Activated CD4-positive, alpha-beta T cell treated with anti-CD3 and anti-CD28 coated beads for 4 hours (primary cell): ENCODE results near the gene FNIP2.

ENCODE experiments used
- DNase-seq, 2 donors: peaks; one replicate each; pipeline ENCODE4 v3.0.0-alpha.2; 2020

Gene FNIP2

GRCh38 chr4:158763462-158763861, 5.4 kb upstream of the FNIP2 start:
- DNase-seq, result no peak

- DNase-seq, result no peak
These were observed 2.3 kb upstream of the FNIP2 start for GRCh38 chr4:158766434-158767044.

GRCh38 chr4:158767451-158767850, 1.4 kb upstream of the FNIP2 start:
- no peak for DNase-seq

- DNase-seq, result peak; percentile 28
These were observed 522 bp downstream of the FNIP2 start for GRCh38 chr4:158769175-158769921.

GRCh38 chr4:158770671-158771070, 1.8 kb downstream of the FNIP2 start:
- DNase-seq, result no peak

GRCh38 chr4:158771776-158772175, 3.0 kb downstream of the FNIP2 start:
- no peak for DNase-seq

GRCh38 chr4:158775091-158775651, 6.3 kb downstream of the FNIP2 start:
- no peak for DNase-seq

GRCh38 chr4:158776106-158776505, 7.3 kb downstream of the FNIP2 start:
- DNase-seq, result no peak

- DNase-seq, result no peak
These were observed 8.8 kb downstream of the FNIP2 start for GRCh38 chr4:158777423-158778155.

GRCh38 chr4:158778156-158778711, 9.4 kb downstream of the FNIP2 start:
- DNase-seq, result no peak

GRCh38 chr4:158778712-158779111, 9.9 kb downstream of the FNIP2 start:
- DNase-seq, result no peak

- no peak for DNase-seq
These were observed 13.1 kb downstream of the FNIP2 start for GRCh38 chr4:158781963-158782362.

- no peak for DNase-seq
These were observed 13.9 kb downstream of the FNIP2 start for GRCh38 chr4:158782551-158783360.

GRCh38 chr4:158783785-158784184, 15.0 kb downstream of the FNIP2 start:
- DNase-seq, result no peak

GRCh38 chr4:158785718-158786117, 16.9 kb downstream of the FNIP2 start:
- DNase-seq, result no peak

- no peak for DNase-seq
These were observed 17.3 kb downstream of the FNIP2 start for GRCh38 chr4:158786121-158786601.

GRCh38 chr4:158786955-158787354, 18.1 kb downstream of the FNIP2 start:
- DNase-seq, result no peak

GRCh38 chr4:158787709-158788475, 19.1 kb downstream of the FNIP2 start:
- no peak for DNase-seq

- DNase-seq, result no peak
These were observed 19.7 kb downstream of the FNIP2 start for GRCh38 chr4:158788516-158788915.

GRCh38 chr4:158789853-158790252, 21.0 kb downstream of the FNIP2 start:
- no peak for DNase-seq

- no peak for DNase-seq
These were observed 24.2 kb downstream of the FNIP2 start for GRCh38 chr4:158793021-158793420.
